ENCODE results near the gene KIF1C.
"Not testable (repeated sequence)": the region's sequence is repeated elsewhere in the genome, so short reads cannot be mapped to it uniquely, and the experiment has no call there.

Gene KIF1C

GRCh38 chr17:5069724-5070123 lies 72.0 kb downstream of the KIF1C start:
- H3K4me1 ChIP-seq (ENCODE audit: control insufficient read depth, insufficient read depth, low read depth, low read length), result no peaks in the 10 kb centered on the region
- no peak overlapping the region for H2BK120ac ChIP-seq (ENCODE audit: low read depth, low read length)
- no peaks in the 10 kb centered on the region for H3K79me1 ChIP-seq (replicated peaks; ENCODE audit: low read length, poor library complexity, severe bottlenecking)
- H4K91ac ChIP-seq (ENCODE audit: low read length), result no peak overlapping the region
- H2AK5ac ChIP-seq (ENCODE audit: low read length, severe bottlenecking), result no peak overlapping the region
- no peak overlapping the region for H2BK15ac ChIP-seq (ENCODE audit: low read depth, poor library complexity, severe bottlenecking)
- WGBS, result 88% methylated on average over 4 of the region's 4 CpGs
- no peaks in the 10 kb centered on the region for H3K9me3 ChIP-seq (ENCODE audit: control insufficient read depth, low read length)
- no peak overlapping the region for H3K27ac ChIP-seq (ENCODE audit: low read length, poor library complexity, severe bottlenecking)
- peaks cover 5 to 16% of the 10 kb centered on the region in 2 experiments for H3K27me3 ChIP-seq (ENCODE audit: control insufficient read depth in 1 of 2, insufficient read depth in 1 of 2, low read length in 2 of 2)
- no peak overlapping the region for H3K23ac ChIP-seq (ENCODE audit: low read length in 2 of 2)
- no peak overlapping the region for H3K4me2 ChIP-seq (ENCODE audit: low read length, poor library complexity, severe bottlenecking)
- H3K4me3 ChIP-seq (ENCODE audit: insufficient read depth in 1 of 2, low read depth in 1 of 2, low read length in 2 of 2), result no peak overlapping the region
- no peak overlapping the region for H3K18ac ChIP-seq (ENCODE audit: low read depth in 1 of 2, low read length in 2 of 2)
- H2BK5ac ChIP-seq (ENCODE audit: low read depth, low read length, poor library complexity, severe bottlenecking), result no peak overlapping the region
- no peak overlapping the region for H2AFZ ChIP-seq (ENCODE audit: low read depth, low read length)
- H3K4ac ChIP-seq (ENCODE audit: low read depth in 1 of 2, low read length in 2 of 2), result no peak overlapping the region
- H2BK12ac ChIP-seq (ENCODE audit: low read length in 2 of 2), result no peak overlapping the region
- no peak overlapping the region for H4K8ac ChIP-seq (ENCODE audit: low read length)
- DNase-seq, result no peak
- no peak overlapping the region for H3K14ac ChIP-seq (ENCODE audit: low read length in 2 of 2)
- no peak overlapping the region for H3K9ac ChIP-seq (ENCODE audit: low read length)
- H3K36me3 ChIP-seq (ENCODE audit: control insufficient read depth in 1 of 2, insufficient read depth in 2 of 2, low read depth in 1 of 2, low read length in 2 of 2), result no peaks in the 10 kb centered on the region

- H3K4me2 ChIP-seq (ENCODE audit: low read length, poor library complexity, severe bottlenecking); H2BK12ac ChIP-seq (ENCODE audit: low read length in 2 of 2); H3K79me1 ChIP-seq (replicated peaks; ENCODE audit: low read length, poor library complexity, severe bottlenecking); H4K8ac ChIP-seq (ENCODE audit: low read length); H3K18ac ChIP-seq (ENCODE audit: low read depth in 1 of 2, low read length in 2 of 2); H3K4me3 ChIP-seq (ENCODE audit: insufficient read depth in 1 of 2, low read depth in 1 of 2, low read length in 2 of 2); H3K36me3 ChIP-seq (ENCODE audit: control insufficient read depth in 1 of 2, insufficient read depth in 2 of 2, low read depth in 1 of 2, low read length in 2 of 2); H3K14ac ChIP-seq (ENCODE audit: low read length in 2 of 2); H2BK15ac ChIP-seq (ENCODE audit: low read depth, poor library complexity, severe bottlenecking); H4K91ac ChIP-seq (ENCODE audit: low read length); DNase-seq; H2AK5ac ChIP-seq (ENCODE audit: low read length, severe bottlenecking); H3K9ac ChIP-seq (ENCODE audit: low read length); H3K4me1 ChIP-seq (ENCODE audit: control insufficient read depth, insufficient read depth, low read depth, low read length); H3K23ac ChIP-seq (ENCODE audit: low read length in 2 of 2); H3K4ac ChIP-seq (ENCODE audit: low read depth in 1 of 2, low read length in 2 of 2); H3K9me3 ChIP-seq (ENCODE audit: control insufficient read depth, low read length); H2BK120ac ChIP-seq (ENCODE audit: low read depth, low read length); H2AFZ ChIP-seq (ENCODE audit: low read depth, low read length): not testable (repeated sequence)
- H2BK5ac ChIP-seq (ENCODE audit: low read depth, low read length, poor library complexity, severe bottlenecking), result peak overlapping the region; percentile 5
- peak overlapping the region; percentile 64 for H3K27ac ChIP-seq (ENCODE audit: low read length, poor library complexity, severe bottlenecking)
- WGBS, result 76% methylated on average over 4 of the region's 5 CpGs
- H3K27me3 ChIP-seq (ENCODE audit: control insufficient read depth in 1 of 2, insufficient read depth in 1 of 2, low read length in 2 of 2), result peaks cover 0 to 20% of the 10 kb centered on the region in 2 experiments
Measured at GRCh38 chr17:5075472-5075871, 77.7 kb downstream of the KIF1C start.

GRCh38 chr17:5077275-5077674 lies 79.5 kb downstream of the KIF1C start:
- not testable (repeated sequence) for H3K27ac ChIP-seq (ENCODE audit: low read length, poor library complexity, severe bottlenecking); H4K8ac ChIP-seq (ENCODE audit: low read length); H2AFZ ChIP-seq (ENCODE audit: low read depth, low read length); H3K36me3 ChIP-seq (ENCODE audit: control insufficient read depth in 1 of 2, insufficient read depth in 2 of 2, low read depth in 1 of 2, low read length in 2 of 2); H2BK12ac ChIP-seq (ENCODE audit: low read length in 2 of 2); H3K23ac ChIP-seq (ENCODE audit: low read length in 2 of 2); H3K4me2 ChIP-seq (ENCODE audit: low read length, poor library complexity, severe bottlenecking); H3K9ac ChIP-seq (ENCODE audit: low read length); H2BK15ac ChIP-seq (ENCODE audit: low read depth, poor library complexity, severe bottlenecking); H3K18ac ChIP-seq (ENCODE audit: low read depth in 1 of 2, low read length in 2 of 2); H4K91ac ChIP-seq (ENCODE audit: low read length); DNase-seq; H2BK5ac ChIP-seq (ENCODE audit: low read depth, low read length, poor library complexity, severe bottlenecking); H3K14ac ChIP-seq (ENCODE audit: low read length in 2 of 2); H3K4me1 ChIP-seq (ENCODE audit: control insufficient read depth, insufficient read depth, low read depth, low read length); H3K9me3 ChIP-seq (ENCODE audit: control insufficient read depth, low read length); H2BK120ac ChIP-seq (ENCODE audit: low read depth, low read length); H3K79me1 ChIP-seq (replicated peaks; ENCODE audit: low read length, poor library complexity, severe bottlenecking); H2AK5ac ChIP-seq (ENCODE audit: low read length, severe bottlenecking); H3K4ac ChIP-seq (ENCODE audit: low read depth in 1 of 2, low read length in 2 of 2)
- WGBS, result 97% methylated on average over 22 of the region's 24 CpGs
- Histone ChIP-seq H3K4me3 (ENCODE audit: insufficient read depth in 1 of 2, low read depth in 1 of 2, low read length in 2 of 2) (peak overlapping the region in 1 of 2 experiments; percentile 93), H3K27me3 (ENCODE audit: control insufficient read depth in 1 of 2, insufficient read depth in 1 of 2, low read length in 2 of 2) (peaks cover 0 to 12% of the 10 kb centered on the region in 2 experiments)

- Histone ChIP-seq H3K4me1 (ENCODE audit: control insufficient read depth, insufficient read depth, low read depth, low read length) (peaks cover 3% of the 10 kb centered on the region), H3K4ac (ENCODE audit: low read depth in 1 of 2, low read length in 2 of 2) (no peak overlapping the region), H3K36me3 (ENCODE audit: control insufficient read depth in 1 of 2, insufficient read depth in 2 of 2, low read depth in 1 of 2, low read length in 2 of 2) (peaks cover 4 to 9% of the 10 kb centered on the region in 2 experiments), H3K79me1 (replicated peaks; ENCODE audit: low read length, poor library complexity, severe bottlenecking) (no peaks in the 10 kb centered on the region), H3K18ac (ENCODE audit: low read depth in 1 of 2, low read length in 2 of 2) (no peak overlapping the region), H3K23ac (ENCODE audit: low read length in 2 of 2) (no peak overlapping the region), H4K91ac (ENCODE audit: low read length) (no peak overlapping the region), H2BK120ac (ENCODE audit: low read depth, low read length) (no peak overlapping the region), H2BK15ac (ENCODE audit: low read depth, poor library complexity, severe bottlenecking) (no peak overlapping the region), H2BK12ac (ENCODE audit: low read length in 2 of 2) (no peak overlapping the region), H2AFZ (ENCODE audit: low read depth, low read length) (peak overlapping the region; percentile 21), H3K4me3 (ENCODE audit: insufficient read depth in 1 of 2, low read depth in 1 of 2, low read length in 2 of 2) (peak overlapping the region in 1 of 2 experiments; percentile 93), H3K27me3 (ENCODE audit: control insufficient read depth in 1 of 2, insufficient read depth in 1 of 2, low read length in 2 of 2) (peaks cover 0 to 12% of the 10 kb centered on the region in 2 experiments), H2AK5ac (ENCODE audit: low read length, severe bottlenecking) (no peak overlapping the region), H3K9ac (ENCODE audit: low read length) (peak overlapping the region; percentile 91), H3K9me3 (ENCODE audit: control insufficient read depth, low read length) (peaks cover 6% of the 10 kb centered on the region), H4K8ac (ENCODE audit: low read length) (no peak overlapping the region), H3K14ac (ENCODE audit: low read length in 2 of 2) (no peak overlapping the region), H2BK5ac (ENCODE audit: low read depth, low read length, poor library complexity, severe bottlenecking) (no peak overlapping the region), H3K4me2 (ENCODE audit: low read length, poor library complexity, severe bottlenecking) (no peak overlapping the region), H3K27ac (ENCODE audit: low read length, poor library complexity, severe bottlenecking) (no peak overlapping the region)
- 82% methylated on average over 14 of the region's 14 CpGs for WGBS
- no peak for DNase-seq
Measured at GRCh38 chr17:5077781-5078105, 80.0 kb downstream of the KIF1C start.

Data from mesenchymal stem cell (in vitro differentiated cells and primary cell).